Stimulated activated CD4-positive, alpha-beta T cell treated with anti-CD3 and anti-CD28 coated beads, Interleukin-12 subunit alpha, Interleukin-12 subunit beta, amount 100 ng/mL, for 24 hours (primary cell): Measurements from ENCODE around the gene STRAP.
"Not testable (repeated sequence)": the region's sequence is repeated elsewhere in the genome, so short reads cannot be mapped to it uniquely, and the experiment has no call there.

Experiments
- DNase-seq, 2 experiments: peaks; one replicate each; pipeline ENCODE4 v3.0.0-alpha.2; 2020; ENCODE audit warnings: low read depth in 2 of 2

Gene STRAP

DNA sequence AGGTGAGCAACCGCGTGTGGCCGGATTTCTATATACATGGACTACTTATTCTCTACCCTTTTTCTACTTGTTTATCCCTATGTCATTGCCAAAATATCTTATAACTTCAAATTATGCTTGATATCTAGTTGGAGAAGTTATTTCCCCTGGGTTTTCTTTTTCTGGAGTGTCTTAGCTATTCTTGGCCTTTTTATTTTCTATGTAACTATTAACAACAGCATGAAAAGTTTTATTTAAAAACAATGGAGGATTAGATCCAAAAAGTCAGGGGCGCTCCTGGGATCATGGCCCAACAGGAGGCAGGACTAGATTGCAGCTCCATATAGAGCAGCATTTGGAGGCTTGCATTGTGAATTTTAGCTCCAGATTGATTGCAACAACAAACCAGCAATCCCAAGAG lies 8.6 kb upstream of the STRAP start:
- no peak for DNase-seq

DNA sequence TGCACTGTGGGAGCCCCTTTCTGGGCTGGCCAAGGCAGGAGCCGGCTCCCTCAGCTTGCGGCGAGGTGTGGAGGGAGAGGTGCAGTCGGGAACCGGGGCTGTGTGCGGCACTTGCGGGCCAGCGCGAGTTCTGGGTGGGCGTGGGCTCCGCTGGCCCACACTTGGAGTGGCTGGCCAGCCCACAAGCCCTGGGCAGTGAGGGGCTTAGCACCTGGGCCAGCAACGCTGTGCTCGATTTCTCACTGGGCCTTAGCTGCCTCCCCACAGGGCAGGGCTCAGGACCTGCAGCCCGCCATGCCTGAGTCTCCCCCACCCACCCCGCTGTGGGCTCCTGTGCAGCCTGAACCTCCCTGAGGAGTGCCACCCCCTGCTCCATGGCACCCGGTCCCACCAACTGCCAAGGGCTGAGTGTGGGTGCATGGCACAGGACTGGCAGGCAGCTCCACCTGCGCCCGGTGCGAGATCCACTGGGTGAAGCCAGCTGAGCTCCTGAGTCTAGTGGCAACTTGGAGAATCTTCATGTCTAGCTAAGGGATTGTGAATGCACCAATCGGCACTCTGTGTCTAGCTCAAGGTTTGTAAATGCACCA lies 7.5 kb upstream of the STRAP start:
- not testable (repeated sequence) for DNase-seq

DNA sequence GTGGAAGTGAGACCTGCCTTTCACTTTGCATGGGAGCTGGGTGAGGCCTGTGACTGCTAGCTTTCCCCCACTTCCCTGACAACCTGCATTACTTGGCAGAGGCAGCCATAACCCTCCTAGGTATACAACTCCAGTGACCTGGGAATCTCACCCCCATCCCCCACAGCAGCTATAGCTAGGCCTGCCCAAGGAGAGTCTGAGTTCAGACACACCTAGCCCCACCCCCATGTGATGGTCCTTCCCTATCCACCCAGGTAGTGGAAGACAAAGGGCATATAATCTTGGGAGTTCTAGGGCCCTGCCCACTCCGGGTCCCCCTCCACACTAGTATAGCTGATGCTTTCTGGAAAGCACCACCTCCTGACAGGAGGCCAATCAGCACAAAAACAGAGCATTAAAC lies 6.3 kb upstream of the STRAP start:
- no peak for DNase-seq

DNA sequence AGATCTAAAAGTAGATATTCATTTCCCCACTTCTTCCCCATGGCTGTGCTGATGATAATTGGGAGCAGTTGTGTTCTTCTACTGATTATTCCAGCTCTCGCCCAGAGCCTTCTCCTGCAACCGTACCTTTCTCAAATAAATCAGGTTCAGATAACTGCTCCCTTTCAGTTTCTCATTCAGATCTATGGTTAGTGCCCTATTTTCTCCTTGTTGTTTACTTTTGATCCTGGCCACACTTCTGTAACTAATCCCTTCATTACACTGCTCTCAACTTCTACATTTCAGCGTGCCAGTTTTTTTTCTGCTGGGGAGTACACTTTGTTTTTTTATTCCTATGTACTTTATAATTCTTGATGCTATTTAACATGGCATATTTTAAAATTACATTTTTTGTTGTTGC lies 2.8 kb upstream of the STRAP start:
- DNase-seq, result no peak

DNA sequence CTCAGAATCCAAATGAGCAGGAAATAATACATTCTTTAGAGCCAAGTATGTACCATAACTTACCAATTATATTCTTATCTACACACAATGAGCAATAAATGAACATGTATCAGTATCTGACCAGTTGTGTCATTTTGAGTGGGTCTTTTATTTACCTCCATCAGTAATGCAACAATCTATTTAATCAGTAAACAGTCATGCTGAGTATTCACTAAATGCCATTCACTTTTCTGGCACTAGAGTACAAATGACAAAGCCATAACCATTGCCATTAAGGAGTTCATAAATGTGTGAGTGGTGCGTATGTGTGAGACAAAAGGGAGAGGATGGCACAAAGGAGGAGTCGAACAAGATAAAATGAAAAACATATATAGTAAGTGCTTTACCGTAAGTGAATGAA lies 1.5 kb upstream of the STRAP start:
- no peak for DNase-seq

DNA sequence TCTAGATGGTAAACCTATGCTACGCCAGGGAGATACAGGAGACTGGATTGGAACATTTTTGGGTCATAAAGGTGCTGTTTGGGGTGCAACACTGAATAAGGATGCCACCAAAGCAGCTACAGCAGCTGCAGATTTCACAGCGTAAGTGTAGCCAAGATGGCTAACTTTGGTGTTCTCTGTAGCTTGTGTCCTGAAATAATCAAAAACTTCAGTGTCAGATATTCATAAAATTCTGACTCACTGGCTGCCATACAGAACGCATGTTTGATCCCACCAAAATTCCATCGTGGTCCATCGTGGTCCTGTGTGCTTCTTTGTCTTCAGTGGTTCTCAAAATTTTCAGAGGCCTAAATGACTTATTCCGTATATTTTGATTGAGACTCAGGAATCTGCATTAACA lies 1.3 kb downstream of the STRAP start:
- DNase-seq, result no peak

DNA sequence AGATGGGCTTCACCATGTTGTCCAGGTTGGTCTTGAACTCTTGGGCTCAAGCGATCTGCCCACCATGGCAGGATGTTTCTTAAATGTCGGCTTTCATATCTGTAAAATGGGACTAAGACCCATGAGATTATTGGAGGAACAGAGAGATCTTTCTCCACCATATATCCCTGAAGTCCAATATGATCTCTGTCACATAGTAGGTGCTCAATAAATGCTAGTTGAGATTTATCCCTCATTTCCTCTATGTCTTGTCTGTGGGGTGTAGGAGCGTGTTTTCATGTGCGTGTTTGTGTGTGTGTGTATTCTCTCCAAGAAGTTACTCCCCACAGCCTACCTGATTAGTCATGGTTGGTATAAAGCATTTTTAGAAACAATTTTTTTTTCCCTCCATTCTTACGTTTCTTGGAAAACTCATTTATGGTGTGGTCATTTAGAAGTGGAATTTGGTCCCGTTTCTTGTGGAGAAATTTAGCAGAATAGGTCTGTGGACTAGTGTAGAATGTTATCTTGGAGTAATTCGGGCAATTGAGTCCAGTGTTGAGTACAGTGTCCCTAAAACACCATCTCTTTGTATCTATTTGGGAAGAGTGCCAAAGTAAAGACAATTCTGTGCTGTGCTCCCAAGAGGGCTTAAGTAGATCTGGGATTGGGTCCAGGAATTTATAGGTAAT lies 4.3 kb downstream of the STRAP start:
- DNase-seq, result no peak

DNA sequence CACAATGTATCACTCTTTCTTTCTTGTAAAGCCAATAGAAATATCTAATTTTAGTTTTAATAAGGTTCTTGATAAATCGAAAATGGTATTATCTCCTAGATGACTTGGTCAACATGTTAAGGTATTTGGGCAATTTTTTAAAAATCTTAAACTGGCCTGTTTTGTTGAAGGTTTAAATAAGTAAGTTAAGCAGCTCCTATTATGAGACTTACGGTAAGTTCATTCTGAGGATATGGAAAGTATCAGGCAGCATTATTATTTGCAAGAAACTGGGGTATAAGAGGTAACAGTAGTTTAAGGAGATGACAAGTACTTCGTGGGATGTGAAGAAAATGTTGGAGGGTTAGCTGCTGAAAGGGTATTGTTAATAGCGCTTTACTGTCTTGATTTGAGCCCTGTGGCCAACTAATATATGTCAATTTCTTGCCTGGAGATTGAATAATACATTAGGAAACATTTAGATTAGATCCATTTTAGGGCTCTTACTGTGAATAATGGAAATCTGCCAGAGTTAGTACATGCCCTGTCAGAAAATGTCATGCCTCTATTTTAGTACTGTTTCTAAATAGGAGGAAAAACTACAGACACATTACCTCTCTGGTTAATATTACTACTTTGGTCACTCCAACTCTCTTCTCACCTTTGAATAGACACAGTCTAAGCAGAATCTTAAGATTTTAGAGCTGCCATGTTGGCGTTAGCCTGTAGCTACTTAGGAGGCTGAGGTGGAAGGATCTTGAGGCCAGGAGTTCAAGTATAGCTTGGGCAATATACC lies 5.0 kb downstream of the STRAP start:
- no peak for DNase-seq

DNA sequence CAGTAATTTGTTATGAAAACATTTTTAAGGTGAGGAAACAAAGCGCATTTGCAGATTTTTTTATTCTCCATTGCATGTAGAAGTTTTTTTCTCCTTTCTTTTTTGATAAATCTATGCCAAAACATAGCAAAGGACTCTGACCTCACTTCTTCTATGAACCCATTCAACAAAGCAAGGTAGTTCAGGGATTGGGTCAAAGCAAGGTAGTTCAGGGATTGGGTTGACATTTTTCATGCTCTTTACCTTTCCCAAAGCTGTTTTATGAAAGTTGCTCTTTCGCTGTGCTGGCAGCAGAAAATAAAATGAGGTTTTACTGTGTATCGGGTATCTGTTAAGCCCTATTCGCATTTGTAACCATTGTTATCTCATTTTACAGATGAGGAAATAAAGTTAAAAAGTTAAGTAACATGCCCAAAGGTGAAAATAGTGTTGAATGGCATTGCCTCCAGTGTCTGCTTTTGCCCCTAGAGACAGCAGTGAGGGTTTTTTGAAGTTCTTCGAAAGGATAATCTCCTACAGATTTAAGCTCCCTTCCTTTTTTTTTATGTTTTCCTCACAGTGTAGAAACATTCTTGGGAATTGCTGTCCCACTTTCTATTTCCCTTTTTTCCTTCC lies 10.6 kb downstream of the STRAP start:
- DNase-seq, result no peak

DNA sequence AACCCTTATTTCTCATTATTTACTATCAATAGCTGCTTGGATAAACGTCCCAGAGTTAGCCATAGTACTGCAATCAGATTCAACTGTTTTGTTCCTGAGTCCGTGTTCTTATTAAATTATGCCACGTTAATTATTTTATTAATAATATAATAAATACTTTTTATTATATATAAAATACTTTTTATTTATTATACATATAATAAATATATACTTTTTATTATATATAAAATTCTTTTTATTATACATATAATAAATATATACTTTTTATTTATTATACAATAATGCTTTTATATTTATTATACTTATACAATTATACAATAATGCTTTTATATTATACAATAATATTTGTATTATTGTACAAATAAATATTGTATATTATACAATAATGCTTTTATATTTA lies 11.1 kb downstream of the STRAP start:
- no peak for DNase-seq

DNA sequence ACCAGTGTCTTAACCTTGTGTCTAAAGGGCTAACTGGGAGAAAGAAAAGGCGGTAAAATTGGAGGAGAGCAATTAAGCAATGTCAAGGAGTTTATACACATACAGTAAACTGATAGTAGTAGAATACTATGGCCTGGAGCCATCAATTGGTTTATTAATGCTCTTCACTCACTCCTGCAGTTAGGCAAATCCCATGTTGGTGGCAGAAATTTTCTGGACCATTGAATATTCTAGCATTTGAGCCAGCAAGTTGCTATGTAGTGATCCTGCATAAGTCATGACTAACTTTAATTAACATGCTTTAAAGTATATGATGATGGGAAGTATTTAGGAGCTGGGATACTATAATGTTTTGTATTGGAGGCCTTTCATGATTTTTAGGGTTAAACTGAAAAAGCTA lies 14.7 kb downstream of the STRAP start:
- no peak for DNase-seq

DNA sequence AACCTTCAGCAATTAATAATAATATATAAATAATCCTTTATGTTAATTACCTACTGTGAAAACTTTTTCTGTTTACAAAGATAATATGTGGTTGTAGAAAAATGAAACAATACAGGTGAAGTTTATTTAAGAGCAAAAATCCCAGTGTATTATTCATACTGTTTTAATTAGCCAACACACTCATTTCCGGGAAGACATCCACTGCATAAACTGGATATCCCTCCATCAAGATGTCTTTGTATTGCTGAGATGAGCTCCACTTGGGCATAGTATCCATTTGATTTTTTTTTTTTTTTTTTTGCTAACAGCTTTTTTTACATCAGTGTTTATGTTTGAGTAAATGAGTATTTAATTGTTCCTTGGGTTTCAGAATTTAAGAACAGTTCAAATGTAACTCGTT lies 15.2 kb downstream of the STRAP start:
- DNase-seq, result no peak

DNA sequence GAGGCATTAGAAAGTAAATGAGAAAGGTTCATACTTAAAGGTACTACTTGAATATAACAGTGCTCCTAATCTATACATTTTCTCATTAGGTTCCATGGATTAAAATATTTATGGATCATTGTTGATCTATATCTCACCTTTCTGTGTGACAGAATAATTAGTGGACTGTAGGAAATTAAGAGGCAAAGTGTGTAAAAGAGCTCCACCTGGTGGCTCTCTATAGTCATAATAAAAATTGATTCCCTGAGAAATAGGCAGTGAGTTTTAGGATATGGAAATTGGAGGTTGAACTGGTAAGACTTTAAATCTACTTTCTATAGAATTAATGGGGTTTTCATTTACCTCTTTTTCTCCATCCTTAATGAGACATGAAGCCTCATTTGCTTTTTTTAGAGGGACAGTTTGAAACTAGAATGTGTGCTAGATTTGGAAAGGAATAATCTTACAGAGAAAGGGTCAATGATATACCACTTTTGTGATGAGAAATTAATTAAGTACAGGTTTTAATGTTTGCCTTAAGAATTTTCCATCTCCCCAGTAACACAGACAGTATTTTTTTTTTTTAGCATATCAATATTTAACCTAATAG lies 17.2 kb downstream of the STRAP start:
- DNase-seq, result no peak

DNA sequence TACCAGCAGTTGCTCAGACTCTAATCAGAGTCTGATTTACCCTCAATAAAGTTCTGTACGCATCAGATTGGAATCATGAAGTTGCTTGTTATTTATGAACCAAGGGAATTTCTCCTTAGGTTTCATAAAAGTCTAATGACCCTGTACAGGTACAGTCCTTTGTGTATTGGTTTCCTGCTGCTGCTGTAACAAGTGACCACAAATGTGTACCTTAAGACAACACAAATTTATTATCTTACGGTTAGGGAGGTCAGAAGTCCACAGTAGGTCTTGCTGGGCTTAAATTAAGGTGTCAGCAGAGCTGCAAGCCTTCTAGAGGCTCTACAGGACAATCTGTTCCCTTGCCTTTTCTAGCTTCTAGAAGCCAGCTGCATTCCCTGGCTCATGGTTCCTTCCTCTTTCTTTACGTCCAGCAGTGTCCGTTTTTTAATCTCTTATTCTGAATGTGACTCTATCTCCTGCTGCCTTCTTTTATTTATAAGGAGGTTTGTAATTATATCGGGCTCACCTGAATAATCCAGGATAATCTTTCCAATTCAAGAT lies 22.3 kb downstream of the STRAP start:
- DNase-seq, result no peak

DNA sequence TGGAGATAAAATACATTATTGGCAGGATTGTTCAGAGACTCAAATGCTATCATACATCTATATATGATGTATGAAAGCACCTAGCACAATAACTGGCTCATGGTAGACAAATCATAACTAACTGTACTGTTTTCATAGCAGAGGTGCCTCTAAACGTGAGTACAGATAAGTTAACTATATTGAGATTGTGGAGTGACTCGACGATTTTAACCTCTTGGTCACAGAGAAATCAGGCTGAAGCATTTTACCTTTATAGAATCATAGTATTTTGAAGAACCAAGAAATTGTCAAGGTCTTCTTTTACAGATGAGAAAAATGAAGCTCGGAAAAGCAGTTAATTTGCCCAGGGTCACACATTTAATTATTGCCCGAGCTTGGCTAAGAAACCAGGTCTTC lies 28.3 kb downstream of the STRAP start:
- no peak for DNase-seq

DNA sequence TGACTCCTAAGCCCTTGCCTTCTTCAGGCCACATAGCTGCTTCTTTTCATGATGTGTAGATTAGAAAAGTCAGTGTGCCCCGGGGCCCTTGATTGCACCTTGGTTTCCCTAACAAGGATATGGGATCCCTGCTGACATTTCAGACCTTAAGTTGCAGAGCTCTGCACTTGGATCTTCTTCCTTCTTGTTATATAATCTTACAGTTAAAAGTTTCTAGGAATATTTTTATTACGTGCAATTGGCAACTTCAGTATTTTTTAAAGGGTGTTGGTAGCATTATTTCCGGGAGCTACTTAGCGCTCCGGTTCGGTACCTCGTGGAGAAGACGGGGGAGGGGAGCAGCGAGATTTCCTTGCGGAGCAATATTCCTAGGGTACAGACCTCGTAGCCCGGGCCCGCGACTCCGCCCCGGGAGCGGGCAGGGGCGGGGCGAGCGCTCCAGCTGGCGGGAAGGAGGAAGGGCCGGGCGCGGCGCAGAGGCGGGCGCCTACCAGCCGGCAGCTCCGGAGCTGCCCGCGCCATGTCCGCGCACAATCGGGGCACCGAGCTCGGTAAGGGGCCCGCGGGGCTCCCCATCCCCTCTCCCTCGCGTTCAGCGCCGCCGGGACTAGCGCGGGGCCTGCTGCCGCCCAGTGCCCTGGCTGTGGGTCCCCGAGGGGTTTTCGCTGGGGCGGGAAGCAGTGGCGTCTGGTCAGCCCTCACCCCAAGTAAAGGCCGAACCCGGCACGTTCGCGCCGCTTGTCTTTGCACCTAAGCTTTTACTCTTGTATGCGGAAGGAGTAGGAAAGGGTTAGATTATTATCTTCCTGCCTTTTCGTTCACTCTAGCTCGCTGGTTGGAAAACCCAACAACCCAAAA lies 28.9 kb downstream of the STRAP start, which contains the start of gene DERA:
DERA (plus strand) TSS at position 469 of the 858 bp plus-strand sequence; CDS start at position 521, 52 bp downstream.
- DNase-seq, result peak; percentile 26 to 52

DNA sequence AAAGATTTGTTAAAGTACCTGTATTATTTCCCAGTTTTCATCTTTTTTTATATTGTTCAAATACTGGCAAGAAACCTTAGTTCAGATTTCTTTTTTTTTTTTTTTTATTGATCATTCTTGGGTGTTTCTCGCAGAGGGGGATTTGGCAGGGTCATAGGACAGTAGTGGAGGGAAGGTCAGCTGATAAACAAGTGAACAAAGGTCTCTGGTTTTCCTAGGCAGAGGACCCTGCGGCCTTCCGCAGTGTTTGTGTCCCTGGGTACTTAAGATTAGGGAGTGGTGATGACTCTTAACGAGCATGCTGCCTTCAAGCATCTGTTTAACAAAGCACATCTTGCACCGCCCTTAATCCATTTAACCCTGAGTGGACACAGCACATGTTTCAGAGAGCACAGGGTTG lies 29.7 kb downstream of the STRAP start:
- not testable (repeated sequence) for DNase-seq

DNA sequence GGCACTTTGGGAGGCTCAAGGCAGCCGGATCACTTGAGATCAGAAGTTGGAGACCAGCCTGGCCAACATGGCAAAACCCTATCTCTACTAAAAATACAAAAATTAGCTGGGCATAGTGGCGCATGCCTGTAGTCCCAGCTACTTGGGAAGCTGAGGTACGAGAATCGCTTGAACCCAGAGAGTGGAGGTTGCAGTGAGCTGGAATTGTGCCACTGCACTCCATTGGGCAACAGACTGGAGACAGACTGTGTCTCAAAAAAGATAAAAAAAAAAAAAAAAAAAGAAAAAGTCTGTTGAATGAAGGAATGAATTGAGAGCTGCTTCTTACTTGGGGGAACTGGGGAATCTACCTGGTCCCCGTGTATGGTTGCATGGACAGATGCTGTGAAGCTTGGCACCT lies 31.9 kb downstream of the STRAP start:
- DNase-seq, result not testable (repeated sequence)

DNA sequence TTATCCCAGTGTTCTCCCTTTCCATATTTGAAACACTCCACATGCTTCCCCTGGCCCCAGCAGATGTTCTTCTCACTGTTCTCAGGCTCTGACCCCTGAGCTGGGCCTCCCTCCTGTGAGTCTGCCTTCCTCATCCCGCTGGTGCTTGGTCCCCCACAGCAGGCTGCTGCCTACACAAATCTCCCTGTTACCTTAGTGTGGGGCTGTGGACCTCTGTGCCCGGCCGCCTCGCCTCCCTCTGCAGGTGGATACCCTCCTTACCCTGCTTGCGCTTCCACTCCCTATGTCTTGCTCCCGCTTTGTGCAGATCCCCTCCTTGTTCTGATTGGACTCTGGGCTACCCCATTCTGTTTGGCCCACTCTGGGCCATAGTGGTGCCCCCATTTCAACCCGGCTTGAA lies 35.9 kb downstream of the STRAP start:
- no peak for DNase-seq

DNA sequence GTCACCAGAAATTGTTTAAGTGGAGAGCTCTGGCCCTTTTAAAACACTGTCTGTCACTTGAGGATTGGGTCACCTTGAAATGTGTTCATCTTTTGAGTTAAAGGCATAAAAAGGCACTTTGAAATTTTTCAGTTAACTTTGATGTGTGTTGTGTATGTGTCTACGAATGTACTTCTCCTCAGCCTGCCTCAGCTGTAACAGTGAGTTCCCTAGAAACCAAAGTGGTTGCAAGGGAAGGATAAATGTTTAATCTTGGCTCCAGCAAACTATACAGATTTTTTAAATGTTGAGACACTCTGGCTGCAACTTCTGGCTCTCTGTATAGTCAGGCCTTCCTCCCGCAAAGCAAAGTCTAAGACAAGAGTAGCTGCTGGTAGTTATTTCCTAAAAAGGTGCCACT lies 37.2 kb downstream of the STRAP start:
- no peak for DNase-seq

DNA sequence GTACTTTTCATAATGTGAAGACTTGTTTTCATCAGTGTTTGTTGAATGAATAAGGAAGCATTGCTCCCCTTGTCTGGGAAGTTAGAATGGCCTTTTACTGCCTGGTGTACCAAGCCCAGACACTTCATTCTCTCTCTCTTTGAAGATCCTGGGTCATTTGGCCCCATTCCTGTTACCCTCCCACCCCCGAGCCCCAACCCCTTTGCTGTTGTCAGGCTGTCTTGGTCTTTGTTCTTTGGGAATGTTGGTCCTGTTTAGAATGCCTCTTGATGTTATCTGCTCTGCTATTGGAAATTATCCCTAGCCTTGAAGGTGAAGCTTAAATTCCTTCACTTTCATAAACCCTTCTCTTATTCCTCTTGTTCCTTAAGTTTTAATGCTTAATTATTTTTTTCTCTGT lies 42.8 kb downstream of the STRAP start:
- no peak for DNase-seq
